ENCODE results near the gene FAM124A. TPM values are rescaled to one million over a fixed set of nuclear protein-coding genes. Genes with fewer than 3 reads are reported as not detected.

Gene FAM124A
- total and polyA plus RNA-seq, 2 donors (not counting 3 experiments of a cell fraction or from before 2014, with no cell fraction given): 3.8 to 9.9 TPM

- Histone ChIP-seq H3K4me2 (ENCODE audit: insufficient read depth, low read length) (no peak overlapping the region), H3K9ac (replicated peaks; ENCODE audit: extremely low read depth, insufficient read depth, low read length) (no peak overlapping the region), H3K9me3 (replicated peaks; ENCODE audit: control insufficient read depth, insufficient read depth, low read length) (no peaks in the 10 kb centered on the region), H3K27me3 (ENCODE audit: control insufficient read depth in 2 of 2, insufficient read depth in 2 of 2, low read length in 2 of 2) (no peaks in the 10 kb centered on the region), H3K4me1 (ENCODE audit: control insufficient read depth, extremely low read depth, insufficient read depth, low read length) (no peaks in the 10 kb centered on the region), H3K27ac (ENCODE audit: insufficient read depth, low read depth, low read length) (no peak overlapping the region), H3K36me3 (ENCODE audit: control insufficient read depth in 2 of 2, extremely low read depth in 1 of 2, insufficient read depth in 2 of 2, low read length in 2 of 2) (peaks cover 0 to 5% of the 10 kb centered on the region in 2 experiments), H2AFZ (ENCODE audit: low read depth, low read length) (no peak overlapping the region), H3K79me2 (ENCODE audit: control insufficient read depth, insufficient read depth, low read length) (no peaks in the 10 kb centered on the region), H4K20me1 (replicated peaks; ENCODE audit: control insufficient read depth, extremely low read depth, insufficient read depth, low read length) (no peaks in the 10 kb centered on the region), H3K4me3 (replicated peaks in 1 of 3; ENCODE audit: insufficient read depth in 1 of 3, low read depth in 1 of 3, low read length in 3 of 3) (no peak overlapping the region), H3K9me1 (replicated peaks; ENCODE audit: control insufficient read depth, extremely low read depth, insufficient read depth, low read length) (no peaks in the 10 kb centered on the region)
- dilution Hi-C loops (cut with MboI; ENCODE audit: extremely low pct_ligation_motif_present, low sequenced_read_pairs) (no loop called here), intact Hi-C loops (cut with micrococcal nuclease) (no loop called here)
- FAIRE-seq (no peak), DNase-seq (ENCODE audit: low read depth, low spot score) (no peak)
- TF ChIP-seq JUN (IDR thresholded peaks at IDR 0.05; ENCODE audit: borderline replicate concordance, insufficient read depth, insufficient read length, low read depth): no peak
- TF ChIP-seq POLR2AphosphoS5 (IDR thresholded peaks at IDR 0.05; ENCODE audit: insufficient read depth, low read depth, low read length): no peak
- TF ChIP-seq EZH2 (IDR thresholded peaks at IDR 0.05; ENCODE audit: borderline replicate concordance, low read depth, low read length, severe bottlenecking): no peak
- TF ChIP-seq GATA2 (IDR thresholded peaks at IDR 0.05; ENCODE audit: insufficient read depth, insufficient read length, low read depth, low read length): no peak
- TF ChIP-seq CTCF (IDR thresholded peaks at IDR 0.05; ENCODE audit: extremely low read depth in 1 of 2, insufficient read depth in 1 of 2, low read depth in 1 of 2, low read length in 2 of 2): no peak
- TF ChIP-seq MAX (IDR thresholded peaks at IDR 0.05; ENCODE audit: insufficient read depth, insufficient read length): no peak
- no peak for TF ChIP-seq POLR2A (IDR thresholded peaks at IDR 0.05; ENCODE audit: low read depth, low read length)
- TF ChIP-seq MYC (IDR thresholded peaks at IDR 0.05; ENCODE audit: low read depth, low read length): no peak
- TF ChIP-seq FOS (IDR thresholded peaks at IDR 0.05; ENCODE audit: borderline replicate concordance, insufficient read depth, low read length): no peak
- POLR2A ChIA-PET: no interaction called here
- CTCF ChIA-PET: interaction anchor here (1.6 to 5.8 kb wide), 3 partner anchors 9 to 24 kb away, joined by 4 to 27 read pairs (median 5); no protein-coding TSS in a partner anchor
- no TSS peak for BruUV-seq (replicated peaks)
Measured at GRCh38 chr13:51261610-51262249, 39.5 kb downstream of the FAM124A start.

Data from endothelial cell of umbilical vein (primary cell).